B cell (primary cell): ENCODE data around the gene STX11. TPM values are rescaled to one million over a fixed set of nuclear protein-coding genes. Genes with fewer than 3 reads are reported as not detected.

ENCODE experiments used
- ATAC-seq: fragments of 200-7000 bp; cut with Tn5 transposase; one replicate; pipeline ENCODE4 v1.10.0; 2021; ENCODE audit warnings: low read depth, mild to moderate bottlenecking, moderate number of reproducible peaks, moderate library complexity
- CTCF ChIA-PET: fragments of 350-600 bp; sonication (Branson Sonifier 250); formaldehyde crosslinking; loops from one replicate; lab custom pipeline; 2021; ENCODE audit warnings: antibody characterized with exemption, inconsistent platforms; lab: Charles Lee
- POLR2A ChIA-PET: fragments of 350-600 bp; sonication (Branson Sonifier 250); formaldehyde crosslinking; loops from one replicate; lab custom pipeline; 2021; ENCODE audit warnings: antibody characterized with exemption; lab: Charles Lee
- DNase-seq: peaks from one replicate; pipeline ENCODE4 v3.0.0; 2013
- H2AFZ ChIP-seq: 2 replicates; pipeline ENCODE4 v1.6.1; 2012; ENCODE audit warnings: mild to moderate bottlenecking, low read depth, low read length; ENCODE audit not compliant: insufficient read depth, poor library complexity, severe bottlenecking
- H3K27ac ChIP-seq, 2 donors: 1 replicate in 1 of 2; 2 replicates in 1 of 2; pipeline ENCODE4 v1.5.1; 2012 to 2013; ENCODE audit warnings: low read length in 2 of 2, mild to moderate bottlenecking in 2 of 2, moderate library complexity in 1 of 2
- H3K27me3 ChIP-seq, 4 experiments: fragments of 200-600 bp in 1 of 4; sonication (generic) in 1 of 4; replicated peaks in 1 of 4; 1 replicate in 2 of 4; 2 replicates in 2 of 4; pipeline versions ENCODE4 v1.6.1 to v1.7.0; 2013 to 2016; ENCODE audit warnings: low read length in 3 of 4, mild to moderate bottlenecking in 2 of 4, mixed read lengths in 1 of 4, moderate library complexity in 1 of 4; ENCODE audit not compliant: insufficient read depth in 4 of 4, control insufficient read depth in 3 of 4; ENCODE audit errors: control extremely low read depth in 1 of 4
- H3K36me3 ChIP-seq, 2 experiments: replicated peaks in 1 of 2; 1 replicate in 1 of 2; 2 replicates in 1 of 2; pipeline versions ENCODE4 v1.6.1 to v1.7.1; 2013; ENCODE audit warnings: low read length in 1 of 2; ENCODE audit not compliant: insufficient read depth in 2 of 2, control insufficient read depth in 1 of 2; ENCODE audit errors: control extremely low read depth in 1 of 2, extremely low read depth in 1 of 2
- H3K4me1 ChIP-seq, 2 donors: fragments of 200-600 bp in 1 of 2; sonication (generic) in 1 of 2; 1 replicate in 1 of 2; 2 replicates in 1 of 2; pipeline versions ENCODE4 v1.5.1 to v1.6.1; 2013 to 2017; ENCODE audit warnings: low read length in 2 of 2; ENCODE audit not compliant: control insufficient read depth in 2 of 2, insufficient read depth in 2 of 2
- H3K4me2 ChIP-seq: replicated peaks from 2 replicates; pipeline ENCODE3; 2012; ENCODE audit warnings: mild to moderate bottlenecking, low read depth, low read length; ENCODE audit not compliant: poor library complexity, severe bottlenecking
- H3K4me3 ChIP-seq, 5 experiments: fragments of 200-600 bp in 1 of 5; sonication (generic) in 1 of 5; 1 replicate in 3 of 5; 2 replicates in 2 of 5; pipeline versions ENCODE4 v1.5.1 to v1.7.0; 2011 to 2016; ENCODE audit warnings: low read length in 4 of 5, mild to moderate bottlenecking in 4 of 5, low read depth in 2 of 5, control low read depth in 1 of 5, moderate library complexity in 1 of 5; ENCODE audit not compliant: insufficient read depth in 1 of 5; ENCODE audit errors: control extremely low read depth in 1 of 5, extremely low read depth in 1 of 5
- H3K79me2 ChIP-seq: fragments of 200-600 bp; sonication (generic); one replicate; pipeline ENCODE4 v1.6.0; 2016; ENCODE audit warnings: low read length; ENCODE audit not compliant: control insufficient read depth, insufficient read depth
- H3K9ac ChIP-seq: fragments of 200-600 bp; sonication (generic); 2 replicates; pipeline ENCODE4 v1.6.1; 2017; ENCODE audit warnings: mild to moderate bottlenecking, low read length, moderate library complexity
- H3K9me3 ChIP-seq, 3 donors: one replicate each; pipeline versions ENCODE4 v1.6.1 to v1.7.1; 2013; ENCODE audit warnings: low read length in 2 of 3; ENCODE audit not compliant: control insufficient read depth in 2 of 3, insufficient read depth in 1 of 3; ENCODE audit errors: control extremely low read depth in 1 of 3
- H4K20me1 ChIP-seq: 2 replicates; pipeline ENCODE4 v1.6.0; 2012; ENCODE audit warnings: mild to moderate bottlenecking, low read length; ENCODE audit not compliant: insufficient read depth, control insufficient read depth, poor library complexity, severe bottlenecking
- H3K27ac Mint-ChIP-seq: one replicate; pipeline ENCODE4 v1.8.0; 2021; ENCODE audit warnings: mixed read lengths
- H3K27me3 Mint-ChIP-seq: one replicate; pipeline ENCODE4 v1.8.0; 2021; ENCODE audit warnings: mixed read lengths
- H3K4me1 Mint-ChIP-seq: one replicate; pipeline ENCODE4 v1.8.0; 2021; ENCODE audit warnings: mixed read lengths
- H3K4me3 Mint-ChIP-seq: one replicate; pipeline ENCODE4 v1.8.0; 2021; ENCODE audit warnings: mixed read lengths
- H3K9me3 Mint-ChIP-seq: one replicate; pipeline ENCODE4 v1.8.0; 2022; ENCODE audit warnings: mixed read lengths; ENCODE audit not compliant: insufficient read depth
- EZH2 ChIP-seq: IDR thresholded peaks from 2 replicates; pipeline ENCODE4 v1.6.1; 2012; ENCODE audit warnings: borderline replicate concordance, low read depth, mild to moderate bottlenecking, moderate library complexity, low read length; ENCODE audit not compliant: insufficient read depth, poor library complexity, severe bottlenecking
- WGBS: methylation state at CpG from one replicate; pipeline ENCODE4 v1.1.5; 2013; ENCODE audit warnings: missing lambda C conversion rate; ENCODE audit not compliant: insufficient coverage; 5-methylcytosine and 5-hydroxymethylcytosine counted together
- intact Hi-C: fragments of 100-400 bp; cut with micrococcal nuclease; formaldehyde crosslinking; loops from one replicate; pipeline ENCODE4 v1.10.0; 2022
- polyA plus RNA-seq: library from polyadenylated mRNA; depleted of rRNA; stranded (reverse); fragments of >200 nt; gene quantifications from 2 replicates; pipeline ENCODE4 v1.2.3, GENCODE V29; 2012
- total RNA-seq, 2 donors: library from RNA; stranded (reverse); fragments of 120-200 nt in 1 of 2; gene quantifications; 1 replicate in 1 of 2; 2 replicates in 1 of 2; pipeline versions ENCODE4 v1.2.3 to v1.2.4, GENCODE V29; 2013 to 2022
- TF ChIP-seq, protein P1 (sequence below): fragments of 200-600 bp; IDR thresholded peaks from one replicate; pipeline ENCODE4 v1.8.0; 2022; ENCODE audit warnings: antibody characterized with exemption, mild to moderate bottlenecking

STX11 gene
- total and polyA plus RNA-seq, 2 donors (not counting 1 experiment from before 2014, with no cell fraction given), result 10.3 to 14.6 TPM

DNA sequence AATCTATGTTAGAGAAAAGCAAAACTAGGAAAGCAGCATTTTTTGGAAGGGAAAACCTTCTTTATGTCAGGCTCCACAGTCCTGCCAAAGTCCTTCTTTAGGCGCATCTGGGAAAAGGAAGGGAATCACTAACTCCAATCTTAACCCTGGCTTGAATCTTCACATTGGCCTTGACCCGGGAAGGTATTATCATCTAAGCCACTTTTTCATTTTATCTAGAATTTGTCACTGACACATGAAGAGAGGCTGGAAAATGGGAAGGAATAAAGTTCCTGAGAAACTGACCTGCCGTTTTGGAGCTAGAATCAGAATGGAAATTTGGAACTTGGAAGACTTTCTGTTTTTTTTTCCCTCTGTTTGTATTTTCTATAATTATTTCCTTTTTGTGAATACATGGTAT is 81.4 kb downstream of the STX11 start:
- no peak overlapping the region for H3K9ac ChIP-seq
- no peaks in the 10 kb centered on the region for H4K20me1 ChIP-seq
- Mint-ChIP-seq H3K4me1 (no peaks in the 10 kb centered on the region), H3K9me3 (no peaks in the 10 kb centered on the region), H3K27me3 (no peaks in the 10 kb centered on the region), H3K27ac (no peak overlapping the region), H3K4me3 (no peak overlapping the region)
- intact Hi-C loops, result no loop called here
- no peaks in the 10 kb centered on the region for H3K27me3 ChIP-seq
- no peaks in the 10 kb centered on the region for H3K9me3 ChIP-seq
- CTCF ChIA-PET, result interaction anchor here (1.6 kb wide), 1 partner anchor 12 kb away, joined by 5 read pairs; no protein-coding TSS in a partner anchor
- TF ChIP-seq EZH2, result no peak
- TF ChIP-seq, protein P1, sequence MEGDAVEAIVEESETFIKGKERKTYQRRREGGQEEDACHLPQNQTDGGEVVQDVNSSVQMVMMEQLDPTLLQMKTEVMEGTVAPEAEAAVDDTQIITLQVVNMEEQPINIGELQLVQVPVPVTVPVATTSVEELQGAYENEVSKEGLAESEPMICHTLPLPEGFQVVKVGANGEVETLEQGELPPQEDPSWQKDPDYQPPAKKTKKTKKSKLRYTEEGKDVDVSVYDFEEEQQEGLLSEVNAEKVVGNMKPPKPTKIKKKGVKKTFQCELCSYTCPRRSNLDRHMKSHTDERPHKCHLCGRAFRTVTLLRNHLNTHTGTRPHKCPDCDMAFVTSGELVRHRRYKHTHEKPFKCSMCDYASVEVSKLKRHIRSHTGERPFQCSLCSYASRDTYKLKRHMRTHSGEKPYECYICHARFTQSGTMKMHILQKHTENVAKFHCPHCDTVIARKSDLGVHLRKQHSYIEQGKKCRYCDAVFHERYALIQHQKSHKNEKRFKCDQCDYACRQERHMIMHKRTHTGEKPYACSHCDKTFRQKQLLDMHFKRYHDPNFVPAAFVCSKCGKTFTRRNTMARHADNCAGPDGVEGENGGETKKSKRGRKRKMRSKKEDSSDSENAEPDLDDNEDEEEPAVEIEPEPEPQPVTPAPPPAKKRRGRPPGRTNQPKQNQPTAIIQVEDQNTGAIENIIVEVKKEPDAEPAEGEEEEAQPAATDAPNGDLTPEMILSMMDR, result no peak
- no peaks in the 10 kb centered on the region for H3K36me3 ChIP-seq
- DNase-seq, result no peak
- no peak for ATAC-seq
- H2AFZ ChIP-seq, result no peak overlapping the region
- no peaks in the 10 kb centered on the region for H3K79me2 ChIP-seq
- no peaks in the 10 kb centered on the region for H3K4me1 ChIP-seq
- H3K27ac ChIP-seq, result no peak overlapping the region
- POLR2A ChIA-PET, result no interaction called here
- 100% methylated on average over 1 of the region's 3 CpGs for WGBS
- H3K4me2 ChIP-seq, result no peak overlapping the region
- no peak overlapping the region for H3K4me3 ChIP-seq

DNA sequence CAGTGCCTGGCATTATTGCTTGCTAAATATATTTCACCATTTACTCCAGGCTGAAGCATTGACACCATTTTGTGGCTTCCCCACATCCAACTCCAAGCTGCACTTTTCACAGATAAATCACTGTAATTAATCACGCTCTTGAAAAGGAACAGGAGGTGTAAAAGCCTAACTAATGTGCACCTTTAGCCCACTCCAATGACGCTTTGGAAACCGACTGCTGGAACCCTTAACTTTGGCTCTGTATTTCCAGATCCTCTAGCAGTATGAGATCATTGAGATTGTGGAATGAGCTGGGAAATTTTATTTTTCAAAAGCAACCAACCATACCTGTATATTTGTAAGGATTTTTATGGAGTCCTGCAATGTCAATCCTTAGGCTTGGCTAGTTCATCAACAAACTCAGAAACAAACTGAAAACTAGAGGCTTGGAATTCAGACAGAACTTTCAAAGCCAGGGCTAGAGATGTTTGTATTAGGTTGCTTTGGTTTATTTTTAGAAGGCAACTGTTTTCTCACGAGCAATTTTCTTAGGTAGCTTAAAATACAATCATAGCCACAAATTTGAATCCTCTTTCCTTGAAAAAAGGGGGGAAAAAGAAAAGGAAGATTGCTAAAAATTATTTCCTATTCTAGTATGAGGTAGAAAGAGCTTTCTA is 82.0 kb downstream of the STX11 start:
- Histone ChIP-seq H3K4me1 (no peaks in the 10 kb centered on the region), H3K79me2 (no peaks in the 10 kb centered on the region), H3K9me3 (no peaks in the 10 kb centered on the region), H3K36me3 (no peaks in the 10 kb centered on the region), H3K27me3 (no peaks in the 10 kb centered on the region), H4K20me1 (no peaks in the 10 kb centered on the region), H3K4me3 (no peak overlapping the region), H3K27ac (no peak overlapping the region), H2AFZ (no peak overlapping the region), H3K4me2 (no peak overlapping the region), H3K9ac (no peak overlapping the region)
- Mint-ChIP-seq H3K27me3 (no peaks in the 10 kb centered on the region), H3K27ac (no peak overlapping the region), H3K4me1 (no peaks in the 10 kb centered on the region), H3K4me3 (no peak overlapping the region), H3K9me3 (no peaks in the 10 kb centered on the region)
- intact Hi-C loops, result no loop called here
- no peak for DNase-seq
- no peak for ATAC-seq
- WGBS, result no CpG with 5 or more reads among the region's 4 CpGs
- CTCF ChIA-PET, result interaction anchor here (1.2 to 1.6 kb wide), 2 partner anchors 12 to 13 kb away, joined by 3 to 5 read pairs; no protein-coding TSS in a partner anchor
- POLR2A ChIA-PET, result no interaction called here
- TF ChIP-seq, protein P1, result no peak
- no peak for TF ChIP-seq EZH2
